GM12874 (cell line): Measurements from ENCODE around the gene GDE1.

ENCODE experiments used
- TF ChIP-seq, protein P1 (sequence below): IDR thresholded peaks from 2 replicates; pipeline ENCODE4 v1.5.1; 2011; ENCODE audit warnings: low read depth, mild to moderate bottlenecking, control low read depth, low read length, moderate library complexity; ENCODE audit not compliant: insufficient read depth

GDE1 gene

GRCh38 chr16:19522397-19522732 lies 467 bp upstream of the GDE1 start:
- TF ChIP-seq, protein P1, sequence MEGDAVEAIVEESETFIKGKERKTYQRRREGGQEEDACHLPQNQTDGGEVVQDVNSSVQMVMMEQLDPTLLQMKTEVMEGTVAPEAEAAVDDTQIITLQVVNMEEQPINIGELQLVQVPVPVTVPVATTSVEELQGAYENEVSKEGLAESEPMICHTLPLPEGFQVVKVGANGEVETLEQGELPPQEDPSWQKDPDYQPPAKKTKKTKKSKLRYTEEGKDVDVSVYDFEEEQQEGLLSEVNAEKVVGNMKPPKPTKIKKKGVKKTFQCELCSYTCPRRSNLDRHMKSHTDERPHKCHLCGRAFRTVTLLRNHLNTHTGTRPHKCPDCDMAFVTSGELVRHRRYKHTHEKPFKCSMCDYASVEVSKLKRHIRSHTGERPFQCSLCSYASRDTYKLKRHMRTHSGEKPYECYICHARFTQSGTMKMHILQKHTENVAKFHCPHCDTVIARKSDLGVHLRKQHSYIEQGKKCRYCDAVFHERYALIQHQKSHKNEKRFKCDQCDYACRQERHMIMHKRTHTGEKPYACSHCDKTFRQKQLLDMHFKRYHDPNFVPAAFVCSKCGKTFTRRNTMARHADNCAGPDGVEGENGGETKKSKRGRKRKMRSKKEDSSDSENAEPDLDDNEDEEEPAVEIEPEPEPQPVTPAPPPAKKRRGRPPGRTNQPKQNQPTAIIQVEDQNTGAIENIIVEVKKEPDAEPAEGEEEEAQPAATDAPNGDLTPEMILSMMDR, result no peak

- TF ChIP-seq, protein P1, result no peak
These were observed 1.0 kb downstream of the GDE1 start for GRCh38 chr16:19520861-19521331.

DNA sequence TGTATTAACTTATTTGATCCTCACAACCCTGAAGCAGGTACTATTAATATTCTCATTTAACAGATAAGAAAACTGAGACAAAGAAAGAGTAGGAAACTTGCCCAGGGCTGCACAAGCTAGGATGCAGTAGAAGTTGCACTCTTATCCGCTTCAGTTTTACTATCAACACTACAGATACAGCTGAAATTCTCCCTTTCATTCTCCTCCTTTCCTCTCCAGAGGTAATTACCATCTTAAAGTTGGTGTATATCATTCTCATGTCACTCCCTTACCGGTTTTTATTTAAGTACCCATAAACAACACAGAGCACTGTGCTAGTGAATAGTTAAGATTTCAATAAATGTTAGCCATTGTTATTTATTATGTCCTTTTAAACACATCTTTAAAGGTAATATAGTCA lies 3.5 kb downstream of the GDE1 start:
- TF ChIP-seq, protein P1, result no peak

- TF ChIP-seq, protein P1, result no peak
These were observed 4.3 kb downstream of the GDE1 start for GRCh38 chr16:19517424-19518089.

GRCh38 chr16:19515757-19516156 lies 6.1 kb downstream of the GDE1 start:
- TF ChIP-seq, protein P1, result no peak

- TF ChIP-seq, protein P1, result no peak
These were observed 8.4 kb downstream of the GDE1 start for GRCh38 chr16:19513377-19514053.

DNA sequence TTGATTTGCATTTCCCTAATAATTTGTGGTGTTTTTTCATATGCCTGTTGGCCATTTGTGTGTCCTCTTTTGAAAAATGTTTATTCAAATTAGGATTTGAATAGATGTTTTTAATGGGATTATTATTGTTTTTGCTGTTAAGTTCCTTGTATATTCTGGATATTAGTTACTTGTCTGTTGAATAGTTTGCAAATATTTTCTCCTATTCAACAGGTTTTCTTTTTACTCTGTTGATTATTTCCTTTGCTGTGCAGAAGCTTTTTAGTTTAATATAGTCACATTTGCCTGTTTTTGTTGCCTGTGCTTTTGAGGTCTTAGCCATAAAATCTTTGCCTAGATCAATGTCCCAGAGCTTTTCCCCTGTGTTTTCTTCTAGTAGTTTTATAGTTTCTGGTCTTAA lies 9.6 kb downstream of the GDE1 start:
- TF ChIP-seq, protein P1, result no peak
